ENCODE data around the gene EIF2D. TPM values are rescaled to one million over a fixed set of nuclear protein-coding genes. Genes with fewer than 3 reads are reported as not detected.
"Not testable (repeated sequence)": the region's sequence is repeated elsewhere in the genome, so short reads cannot be mapped to it uniquely, and the experiment has no call there.

Gene EIF2D
- 38.7 TPM for polyA plus RNA-seq (ENCODE audit: insufficient read length)

- peak; percentile 97 for DNase-seq
Measured at GRCh38 chr1:206612129-206612876, at the start of gene EIF2D. EIF2D (minus strand) TSS chr1:206612465; CDS start chr1:206612342, 123 bp downstream.

GRCh38 chr1:206661161-206661820 lies 49.0 kb upstream of the EIF2D start:
- DNase-seq = no peak

GRCh38 chr1:206660136-206660535 lies 47.9 kb upstream of the EIF2D start:
- DNase-seq = no peak

GRCh38 chr1:206658981-206659273 lies 46.7 kb upstream of the EIF2D start:
- no peak for DNase-seq

GRCh38 chr1:206658264-206658980 lies 46.2 kb upstream of the EIF2D start:
- peak; percentile 36 for DNase-seq

GRCh38 chr1:206657751-206658150 lies 45.5 kb upstream of the EIF2D start:
- DNase-seq = no peak

- DNase-seq = no peak
Measured at GRCh38 chr1:206656936-206657335, 44.7 kb upstream of the EIF2D start.

GRCh38 chr1:206655471-206655882 lies 43.2 kb upstream of the EIF2D start:
- DNase-seq = no peak

GRCh38 chr1:206654828-206655227 lies 42.6 kb upstream of the EIF2D start:
- no peak for DNase-seq

GRCh38 chr1:206653715-206654459 lies 41.6 kb upstream of the EIF2D start:
- no peak for DNase-seq

- DNase-seq = no peak
Measured at GRCh38 chr1:206651958-206652890, 40.0 kb upstream of the EIF2D start.

- DNase-seq = no peak
Measured at GRCh38 chr1:206651014-206651413, 38.7 kb upstream of the EIF2D start.

GRCh38 chr1:206649261-206649921 lies 37.1 kb upstream of the EIF2D start:
- no peak for DNase-seq

- no peak for DNase-seq
Measured at GRCh38 chr1:206647224-206647623, 35.0 kb upstream of the EIF2D start.

GRCh38 chr1:206646504-206646903 lies 34.2 kb upstream of the EIF2D start:
- DNase-seq = no peak

GRCh38 chr1:206643118-206643698 lies 30.9 kb upstream of the EIF2D start:
- DNase-seq = no peak

- DNase-seq = not testable (repeated sequence)
Measured at GRCh38 chr1:206642074-206642473, 29.8 kb upstream of the EIF2D start.

- DNase-seq = no peak
Measured at GRCh38 chr1:206637605-206638004, 25.3 kb upstream of the EIF2D start.

GRCh38 chr1:206636671-206637070 lies 24.4 kb upstream of the EIF2D start:
- DNase-seq = no peak

- DNase-seq = no peak
Measured at GRCh38 chr1:206635978-206636345, 23.7 kb upstream of the EIF2D start.

All from hindlimb muscle (tissue), 1 donor.